Lung (tissue), 12 donors: ENCODE measurements around the gene DIS3L2. TPM values are rescaled to one million over a fixed set of nuclear protein-coding genes. Genes with fewer than 3 reads are reported as not detected.
"Not testable (repeated sequence)": the region's sequence is repeated elsewhere in the genome, so short reads cannot be mapped to it uniquely, and the experiment has no call there.

Experiments
- ATAC-seq: fragments of 200-7000 bp; cut with Tn5 transposase; one replicate; pipeline ENCODE4 v1.9.1; 2020; ENCODE audit warnings: moderate number of reproducible peaks; ENCODE audit not compliant: insufficient read depth, low FRiP score
- DNase-seq, 3 donors: peaks; one replicate each; pipeline ENCODE4 v3.0.0-alpha.2; 2013 to 2017
- H3K27ac ChIP-seq, 2 donors: one replicate each; pipeline ENCODE4 v1.5.1; 2013; ENCODE audit warnings: mild to moderate bottlenecking in 2 of 2, moderate library complexity in 2 of 2, control low read depth in 1 of 2, inconsistent platforms in 1 of 2, low read depth in 1 of 2, low read length in 1 of 2
- H3K27me3 ChIP-seq, 3 donors: one replicate each; pipeline ENCODE4 v1.5.1; 2013; ENCODE audit warnings: low read length in 2 of 3; ENCODE audit not compliant: control insufficient read depth in 3 of 3, insufficient read depth in 3 of 3
- H3K36me3 ChIP-seq, 4 donors: one replicate each; pipeline ENCODE4 v1.5.1; 2013; ENCODE audit warnings: low read length in 4 of 4, mild to moderate bottlenecking in 1 of 4, moderate library complexity in 1 of 4; ENCODE audit not compliant: control insufficient read depth in 4 of 4, insufficient read depth in 4 of 4
- H3K4me1 ChIP-seq, 5 donors: one replicate each; pipeline ENCODE4 v1.5.1; 2013; ENCODE audit warnings: low read length in 5 of 5, mild to moderate bottlenecking in 2 of 5, moderate library complexity in 1 of 5; ENCODE audit not compliant: control insufficient read depth in 5 of 5, insufficient read depth in 5 of 5
- H3K4me3 ChIP-seq: one replicate; pipeline ENCODE4 v1.5.1; 2013; ENCODE audit warnings: mild to moderate bottlenecking, control low read depth, moderate library complexity
- H3K9ac ChIP-seq, 2 donors: one replicate each; pipeline ENCODE4 v1.5.1; 2013; ENCODE audit warnings: low read length in 2 of 2, control low read depth in 1 of 2; ENCODE audit not compliant: insufficient read depth in 1 of 2
- H3K9me3 ChIP-seq, 4 donors: one replicate each; pipeline ENCODE4 v1.5.1; 2013; ENCODE audit warnings: low read length in 3 of 4, mild to moderate bottlenecking in 1 of 4, moderate library complexity in 1 of 4; ENCODE audit not compliant: control insufficient read depth in 4 of 4, insufficient read depth in 3 of 4
- CTCF ChIP-seq: IDR thresholded peaks from 2 replicates; pipeline ENCODE4 v1.5.1; 2012; ENCODE audit warnings: mild to moderate bottlenecking; ENCODE audit errors: control extremely low read depth, extremely low read depth
- WGBS, 2 donors: extraction: QIAGEN DNeasy Blood & Tissue Kit; methylation state at CpG; one replicate each; pipeline ENCODE4 v1.1.7; 2013; 5-methylcytosine and 5-hydroxymethylcytosine counted together
- polyA plus RNA-seq, 2 donors: library from polyadenylated mRNA; stranded (reverse); fragments of 200-250 nt; gene quantifications; one replicate each; pipeline ENCODE4 v1.2.1, GENCODE V29; 2013
- total RNA-seq, 2 donors: library from RNA; depleted of rRNA in 1 of 2; stranded (reverse); fragments of >200 nt in 1 of 2; gene quantifications; one replicate each; pipeline ENCODE4 v1.2.1, GENCODE V29; 2014 to 2021
- donor health status: control.
- donor health status: control.
- donor health status: Bipolar disorder and iron deficiency.
- donor health status: healthy.
- donor health status: DM: yes; HTN: yes; CAD: no.

Gene DIS3L2
- total and polyA plus RNA-seq, 4 donors, result 12.7 to 41.0 (median 31.1) TPM

GRCh38 chr2:232365621-232366321, 404.3 kb downstream of the DIS3L2 start:
- DNase-seq, result no peak
- Histone ChIP-seq H3K9me3 (peaks cover 0 to 2% (median 0%) of the 10 kb centered on the region in 4 donors), H3K4me1 (peaks cover 0 to 4% (median 0%) of the 10 kb centered on the region in 5 donors), H3K36me3 (no peaks in the 10 kb centered on the region), H3K27me3 (no peaks in the 10 kb centered on the region), H3K27ac (no peak overlapping the region), H3K9ac (no peak overlapping the region), H3K4me3 (no peak overlapping the region)
- ATAC-seq, result no peak
- TF ChIP-seq CTCF, result no peak
- WGBS, 2 donors, result 73 to 77% methylated on average over 20 of the region's 20 CpGs

GRCh38 chr2:232366461-232366860, 404.9 kb downstream of the DIS3L2 start:
- 89 to 97% methylated on average over 20 to 23 of the region's 23 CpGs for WGBS, 2 donors
- H3K4me1 ChIP-seq, H3K9ac ChIP-seq, H3K36me3 ChIP-seq, H3K9me3 ChIP-seq, DNase-seq, H3K4me3 ChIP-seq, H3K27me3 ChIP-seq, ATAC-seq, H3K27ac ChIP-seq: not testable (repeated sequence)

GRCh38 chr2:232367016-232367415, 405.5 kb downstream of the DIS3L2 start:
- no peak overlapping the region for H3K4me3 ChIP-seq
- H3K27me3 ChIP-seq, result no peaks in the 10 kb centered on the region
- WGBS, 2 donors, result 77 to 97% methylated on average over 6 to 7 of the region's 7 CpGs
- H3K36me3 ChIP-seq, result no peaks in the 10 kb centered on the region
- peaks cover 0 to 2% (median 0%) of the 10 kb centered on the region in 4 donors for H3K9me3 ChIP-seq
- H3K4me1 ChIP-seq, result peaks cover 0 to 4% (median 0%) of the 10 kb centered on the region in 5 donors
- no peak overlapping the region for H3K9ac ChIP-seq
- ATAC-seq (no peak), DNase-seq (no peak)
- H3K27ac ChIP-seq, result no peak overlapping the region
- no peak for TF ChIP-seq CTCF

- no peaks in the 10 kb centered on the region for H3K36me3 ChIP-seq
- TF ChIP-seq CTCF, result no peak
- H3K9me3 ChIP-seq, result peaks cover 0 to 2% (median 0%) of the 10 kb centered on the region in 4 donors
- WGBS, 2 donors, result 75 to 91% methylated on average over 12 to 13 of the region's 13 CpGs
- no peak overlapping the region for H3K4me3 ChIP-seq
- peaks cover 0 to 4% (median 0%) of the 10 kb centered on the region in 5 donors for H3K4me1 ChIP-seq
- no peak for DNase-seq
- H3K27me3 ChIP-seq, result no peaks in the 10 kb centered on the region
- H3K9ac ChIP-seq, result no peak overlapping the region
- H3K27ac ChIP-seq, result no peak overlapping the region
- ATAC-seq, result no peak
Measured at GRCh38 chr2:232367591-232368233, 406.2 kb downstream of the DIS3L2 start.
